GM12872 (cell line): ENCODE results near the gene EED.

Experiments
- TF ChIP-seq, protein P1 (sequence below): IDR thresholded peaks from 3 replicates; pipeline ENCODE4 v1.5.1; 2011; ENCODE audit warnings: low read depth, mild to moderate bottlenecking, low read length, moderate library complexity; ENCODE audit not compliant: insufficient read depth

Gene EED

DNA sequence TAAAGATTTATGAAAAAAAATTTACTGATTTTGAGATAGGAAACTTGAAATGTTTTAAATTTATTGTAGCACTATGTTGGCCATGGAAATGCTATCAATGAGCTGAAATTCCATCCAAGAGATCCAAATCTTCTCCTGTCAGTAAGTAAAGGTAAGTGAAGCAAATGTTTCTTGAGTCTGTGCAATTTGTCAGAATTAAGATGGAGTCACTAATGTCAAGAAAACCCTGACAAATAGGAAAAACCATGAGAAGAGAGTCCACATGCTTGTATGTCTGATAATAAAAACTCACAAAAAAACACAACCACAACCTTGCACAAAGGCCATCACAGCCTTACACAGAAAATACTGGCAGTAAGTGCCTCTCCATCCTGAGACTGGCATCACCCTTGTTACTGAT, 12.9 kb downstream of the EED start:
- TF ChIP-seq, protein P1, sequence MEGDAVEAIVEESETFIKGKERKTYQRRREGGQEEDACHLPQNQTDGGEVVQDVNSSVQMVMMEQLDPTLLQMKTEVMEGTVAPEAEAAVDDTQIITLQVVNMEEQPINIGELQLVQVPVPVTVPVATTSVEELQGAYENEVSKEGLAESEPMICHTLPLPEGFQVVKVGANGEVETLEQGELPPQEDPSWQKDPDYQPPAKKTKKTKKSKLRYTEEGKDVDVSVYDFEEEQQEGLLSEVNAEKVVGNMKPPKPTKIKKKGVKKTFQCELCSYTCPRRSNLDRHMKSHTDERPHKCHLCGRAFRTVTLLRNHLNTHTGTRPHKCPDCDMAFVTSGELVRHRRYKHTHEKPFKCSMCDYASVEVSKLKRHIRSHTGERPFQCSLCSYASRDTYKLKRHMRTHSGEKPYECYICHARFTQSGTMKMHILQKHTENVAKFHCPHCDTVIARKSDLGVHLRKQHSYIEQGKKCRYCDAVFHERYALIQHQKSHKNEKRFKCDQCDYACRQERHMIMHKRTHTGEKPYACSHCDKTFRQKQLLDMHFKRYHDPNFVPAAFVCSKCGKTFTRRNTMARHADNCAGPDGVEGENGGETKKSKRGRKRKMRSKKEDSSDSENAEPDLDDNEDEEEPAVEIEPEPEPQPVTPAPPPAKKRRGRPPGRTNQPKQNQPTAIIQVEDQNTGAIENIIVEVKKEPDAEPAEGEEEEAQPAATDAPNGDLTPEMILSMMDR = no peak

DNA sequence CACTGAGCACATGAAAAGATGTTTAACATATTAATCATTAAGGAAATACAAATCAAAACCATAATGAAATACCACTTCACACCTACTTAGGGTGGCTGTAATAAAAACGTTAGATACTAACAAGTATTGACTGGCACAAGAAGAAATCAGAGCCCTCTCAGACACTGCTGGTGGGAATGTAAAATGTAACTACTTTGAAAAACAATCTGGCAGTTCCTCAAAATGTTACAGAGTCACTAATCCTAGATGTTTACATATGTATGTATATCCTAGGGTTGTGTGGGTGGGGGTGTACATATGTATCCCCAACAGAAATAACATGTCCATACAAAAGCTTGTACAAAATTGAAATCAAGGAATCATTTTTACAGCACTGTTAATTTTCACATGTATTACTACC, 15.2 kb downstream of the EED start:
- TF ChIP-seq, protein P1 = no peak

DNA sequence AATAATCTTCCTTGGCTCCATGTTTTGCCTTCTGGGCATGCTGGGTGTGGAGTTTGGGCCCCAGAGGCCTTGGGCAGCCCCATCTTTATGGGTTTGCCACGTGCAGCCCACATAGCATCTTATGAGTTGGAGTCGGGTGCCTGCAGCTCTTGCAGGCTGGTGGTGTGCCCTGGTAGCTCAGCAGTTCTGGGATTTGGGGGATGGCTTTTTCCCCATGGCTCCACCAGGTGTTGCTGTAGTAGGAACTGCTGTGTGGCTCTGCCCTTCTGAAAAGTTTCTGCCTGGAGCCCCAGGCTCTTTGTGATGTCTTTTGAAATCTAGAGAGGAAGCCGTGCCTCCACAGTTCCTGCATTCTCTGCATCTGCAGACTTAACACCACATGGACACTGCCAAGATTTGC, 16.8 kb downstream of the EED start:
- TF ChIP-seq, protein P1 = no peak

DNA sequence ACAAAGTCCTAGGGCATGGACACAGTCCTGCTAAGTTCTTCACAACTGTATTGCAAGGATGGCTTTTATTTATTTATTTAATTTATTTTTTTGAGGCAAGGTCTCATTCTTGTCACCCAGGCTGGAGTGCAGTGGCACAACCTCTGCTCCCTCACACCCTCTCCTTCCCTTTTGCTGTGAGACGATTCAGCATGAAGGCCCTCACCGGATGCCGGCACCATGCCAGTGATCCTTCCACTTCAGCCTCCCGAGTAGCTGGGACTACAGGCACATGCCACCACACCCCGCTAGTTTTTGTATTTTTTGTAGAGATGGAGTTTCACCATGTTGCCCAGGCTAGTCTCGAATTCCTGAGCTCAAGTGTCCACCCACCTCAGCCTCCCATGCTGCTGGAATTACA, 17.8 kb downstream of the EED start:
- TF ChIP-seq, protein P1 = no peak

DNA sequence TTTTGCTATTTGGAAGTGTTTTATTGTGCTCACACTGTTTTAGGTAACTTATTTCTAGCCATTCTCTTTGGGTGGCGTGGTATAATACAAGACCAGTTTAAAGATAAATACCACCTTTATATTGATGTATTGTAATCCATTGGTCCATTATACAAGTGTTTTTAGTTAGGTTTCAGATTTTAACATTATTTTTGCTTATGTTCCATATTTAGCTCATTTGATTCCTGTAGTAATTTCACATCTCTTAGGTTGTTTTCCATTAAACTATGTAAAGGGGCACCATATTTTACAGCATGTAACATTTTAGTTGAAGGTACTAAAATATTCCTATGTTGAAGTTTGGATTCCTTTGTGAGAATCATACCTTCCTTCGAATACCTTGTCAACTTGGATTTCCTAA, 20.1 kb downstream of the EED start:
- TF ChIP-seq, protein P1 = no peak

DNA sequence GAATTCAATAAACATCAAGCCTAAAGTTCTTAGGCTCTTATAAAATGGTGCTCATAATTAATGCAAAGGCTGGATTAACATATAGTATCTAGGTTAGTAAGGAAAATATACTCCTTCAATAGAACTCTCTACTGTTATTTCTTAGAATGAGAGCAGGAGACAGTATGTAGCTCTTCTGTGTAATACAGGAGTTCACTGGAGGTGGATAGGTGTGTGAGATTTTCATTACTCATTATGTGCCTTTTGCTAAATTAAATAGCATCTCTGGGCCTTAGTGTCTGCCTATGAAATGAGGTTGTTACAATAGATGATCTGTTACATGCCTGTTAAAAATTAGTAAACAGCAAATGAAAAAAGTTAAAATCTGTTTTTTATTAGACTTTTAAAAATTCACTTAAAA, 20.6 kb downstream of the EED start:
- TF ChIP-seq, protein P1 = no peak

DNA sequence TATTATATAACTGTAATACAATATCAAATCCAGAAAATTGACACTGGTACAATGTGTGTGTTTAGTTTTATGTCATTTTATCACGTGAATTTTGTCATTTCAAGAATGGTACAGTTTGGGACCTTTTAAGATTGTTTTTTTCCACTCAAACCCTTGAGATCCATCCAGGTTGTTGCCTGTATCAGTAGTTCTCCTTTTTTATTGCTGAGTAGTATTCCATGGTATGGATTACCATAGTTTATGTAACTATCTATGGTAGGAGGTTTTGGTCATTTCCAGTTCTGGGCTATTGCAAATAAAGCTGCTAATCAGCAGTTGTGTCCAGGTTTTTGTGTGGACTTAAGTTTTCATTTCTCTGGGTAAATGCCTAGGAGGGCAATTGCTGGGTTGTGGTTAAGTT, 25.1 kb downstream of the EED start:
- TF ChIP-seq, protein P1 = no peak

DNA sequence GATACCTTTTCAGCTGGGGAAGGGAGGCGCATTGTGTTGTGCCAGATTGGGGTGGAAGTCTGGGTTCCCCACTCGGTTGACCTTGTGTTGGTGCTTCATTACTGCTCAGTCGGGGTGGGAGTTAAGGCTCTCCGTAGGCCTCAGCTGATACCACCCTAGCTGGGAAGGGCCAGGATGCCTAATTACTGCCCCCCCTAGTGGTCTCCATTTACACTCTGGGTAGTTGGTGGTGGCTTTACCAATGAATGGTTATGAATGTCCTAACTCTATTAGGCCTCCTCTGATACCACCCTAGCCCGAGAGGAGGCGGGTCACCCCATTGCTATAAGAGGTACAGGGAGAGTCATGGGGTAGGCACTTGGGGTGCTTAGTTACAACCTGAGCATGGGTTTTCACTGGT, 29.9 kb downstream of the EED start:
- TF ChIP-seq, protein P1 = peak; percentile 38; the same call in 1 of the 3 replicates
